Measurements from ENCODE around the gene GIT2.

The GIT2 gene

GRCh38 chr12:109952873-109953272 is 43.3 kb downstream of the GIT2 start:
- peaks cover 77% of the 10 kb centered on the region for H3K36me3 ChIP-seq (ENCODE audit: insufficient read depth, low read length)
- no peak for ATAC-seq (ENCODE audit: insufficient read depth, low read depth)
- H3K9ac ChIP-seq (ENCODE audit: low read depth, low read length): no peak overlapping the region
- H3K4me2 ChIP-seq (ENCODE audit: insufficient read depth, low read length): no peak overlapping the region
- no peak for TF ChIP-seq EZH2 (IDR thresholded peaks at IDR 0.05; ENCODE audit: borderline replicate concordance, low read depth, low read length, severe bottlenecking)
- no peak for TF ChIP-seq CTCF (IDR thresholded peaks at IDR 0.05; ENCODE audit: borderline replicate concordance, extremely low read depth, low read length, poor library complexity, severe bottlenecking)
- no peaks in the 10 kb centered on the region for H3K79me2 ChIP-seq (ENCODE audit: insufficient read depth, low read length)
- H3K9me3 ChIP-seq (ENCODE audit: insufficient read depth, low read length, severe bottlenecking): no peaks in the 10 kb centered on the region
- no peak overlapping the region for H2AFZ ChIP-seq (ENCODE audit: low read depth, low read length)
- no peaks in the 10 kb centered on the region for H4K20me1 ChIP-seq (ENCODE audit: insufficient read depth, low read length)
- no peak overlapping the region for H3K27ac ChIP-seq (ENCODE audit: low read length)
- no peaks in the 10 kb centered on the region for H3K4me1 ChIP-seq (ENCODE audit: insufficient read depth, low read length)
- H3K4me3 ChIP-seq (ENCODE audit: low read depth in 1 of 2, low read length in 2 of 2): no peak overlapping the region
- no peak for DNase-seq
- H3K27me3 ChIP-seq (ENCODE audit: insufficient read depth, low read length, poor library complexity): no peaks in the 10 kb centered on the region

GRCh38 chr12:109952160-109952858 is 43.9 kb downstream of the GIT2 start:
- Histone ChIP-seq H3K79me2 (ENCODE audit: insufficient read depth, low read length) (no peaks in the 10 kb centered on the region), H3K27me3 (ENCODE audit: insufficient read depth, low read length, poor library complexity) (no peaks in the 10 kb centered on the region), H4K20me1 (ENCODE audit: insufficient read depth, low read length) (no peaks in the 10 kb centered on the region), H3K4me2 (ENCODE audit: insufficient read depth, low read length) (no peak overlapping the region), H3K9ac (ENCODE audit: low read depth, low read length) (no peak overlapping the region), H3K27ac (ENCODE audit: low read length) (no peak overlapping the region), H3K36me3 (ENCODE audit: insufficient read depth, low read length) (peaks cover 79% of the 10 kb centered on the region), H2AFZ (ENCODE audit: low read depth, low read length) (no peak overlapping the region), H3K4me1 (ENCODE audit: insufficient read depth, low read length) (no peaks in the 10 kb centered on the region), H3K9me3 (ENCODE audit: insufficient read depth, low read length, severe bottlenecking) (no peaks in the 10 kb centered on the region), H3K4me3 (ENCODE audit: low read depth in 1 of 2, low read length in 2 of 2) (no peak overlapping the region)
- ATAC-seq (ENCODE audit: insufficient read depth, low read depth) (0 out of 3 replicates have a peak, but pooled peaks have one; percentile 24), DNase-seq (no peak)
- TF ChIP-seq EZH2 (IDR thresholded peaks at IDR 0.05; ENCODE audit: borderline replicate concordance, low read depth, low read length, severe bottlenecking) (no peak), CTCF (IDR thresholded peaks at IDR 0.05; ENCODE audit: borderline replicate concordance, extremely low read depth, low read length, poor library complexity, severe bottlenecking) (no peak)

- Histone ChIP-seq H3K9me3 (ENCODE audit: insufficient read depth, low read length, severe bottlenecking) (no peaks in the 10 kb centered on the region), H3K4me2 (ENCODE audit: insufficient read depth, low read length) (no peak overlapping the region), H3K27ac (ENCODE audit: low read length) (no peak overlapping the region), H3K4me3 (ENCODE audit: low read depth in 1 of 2, low read length in 2 of 2) (no peak overlapping the region), H3K36me3 (ENCODE audit: insufficient read depth, low read length) (peaks cover 81% of the 10 kb centered on the region), H2AFZ (ENCODE audit: low read depth, low read length) (no peak overlapping the region), H3K27me3 (ENCODE audit: insufficient read depth, low read length, poor library complexity) (no peaks in the 10 kb centered on the region), H4K20me1 (ENCODE audit: insufficient read depth, low read length) (no peaks in the 10 kb centered on the region), H3K9ac (ENCODE audit: low read depth, low read length) (no peak overlapping the region), H3K79me2 (ENCODE audit: insufficient read depth, low read length) (no peaks in the 10 kb centered on the region), H3K4me1 (ENCODE audit: insufficient read depth, low read length) (no peaks in the 10 kb centered on the region)
- no peak for ATAC-seq (ENCODE audit: insufficient read depth, low read depth)
- TF ChIP-seq CTCF (IDR thresholded peaks at IDR 0.05; ENCODE audit: borderline replicate concordance, extremely low read depth, low read length, poor library complexity, severe bottlenecking) (no peak), EZH2 (IDR thresholded peaks at IDR 0.05; ENCODE audit: borderline replicate concordance, low read depth, low read length, severe bottlenecking) (no peak)
- DNase-seq: no peak
Observed at GRCh38 chr12:109951751-109952150, 44.4 kb downstream of the GIT2 start.
